Measurements from ENCODE around the gene IFRD1. TPM values are rescaled to one million over a fixed set of nuclear protein-coding genes. Genes with fewer than 3 reads are reported as not detected.

The IFRD1 gene, protein sequence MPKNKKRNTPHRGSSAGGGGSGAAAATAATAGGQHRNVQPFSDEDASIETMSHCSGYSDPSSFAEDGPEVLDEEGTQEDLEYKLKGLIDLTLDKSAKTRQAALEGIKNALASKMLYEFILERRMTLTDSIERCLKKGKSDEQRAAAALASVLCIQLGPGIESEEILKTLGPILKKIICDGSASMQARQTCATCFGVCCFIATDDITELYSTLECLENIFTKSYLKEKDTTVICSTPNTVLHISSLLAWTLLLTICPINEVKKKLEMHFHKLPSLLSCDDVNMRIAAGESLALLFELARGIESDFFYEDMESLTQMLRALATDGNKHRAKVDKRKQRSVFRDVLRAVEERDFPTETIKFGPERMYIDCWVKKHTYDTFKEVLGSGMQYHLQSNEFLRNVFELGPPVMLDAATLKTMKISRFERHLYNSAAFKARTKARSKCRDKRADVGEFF
- 33.7 and 35.7 TPM in 2 replicates for total RNA-seq (2014; rRNA removed; shearing (Covaris generic))
- polyA plus RNA-seq (2015; cell fraction: cytosol; rRNA removed): 39.2 and 45.8 TPM in 2 replicates
- 73.0 and 80.3 TPM in 2 replicates for polyA plus RNA-seq (2015; cell fraction: nucleus; rRNA removed)

DNA sequence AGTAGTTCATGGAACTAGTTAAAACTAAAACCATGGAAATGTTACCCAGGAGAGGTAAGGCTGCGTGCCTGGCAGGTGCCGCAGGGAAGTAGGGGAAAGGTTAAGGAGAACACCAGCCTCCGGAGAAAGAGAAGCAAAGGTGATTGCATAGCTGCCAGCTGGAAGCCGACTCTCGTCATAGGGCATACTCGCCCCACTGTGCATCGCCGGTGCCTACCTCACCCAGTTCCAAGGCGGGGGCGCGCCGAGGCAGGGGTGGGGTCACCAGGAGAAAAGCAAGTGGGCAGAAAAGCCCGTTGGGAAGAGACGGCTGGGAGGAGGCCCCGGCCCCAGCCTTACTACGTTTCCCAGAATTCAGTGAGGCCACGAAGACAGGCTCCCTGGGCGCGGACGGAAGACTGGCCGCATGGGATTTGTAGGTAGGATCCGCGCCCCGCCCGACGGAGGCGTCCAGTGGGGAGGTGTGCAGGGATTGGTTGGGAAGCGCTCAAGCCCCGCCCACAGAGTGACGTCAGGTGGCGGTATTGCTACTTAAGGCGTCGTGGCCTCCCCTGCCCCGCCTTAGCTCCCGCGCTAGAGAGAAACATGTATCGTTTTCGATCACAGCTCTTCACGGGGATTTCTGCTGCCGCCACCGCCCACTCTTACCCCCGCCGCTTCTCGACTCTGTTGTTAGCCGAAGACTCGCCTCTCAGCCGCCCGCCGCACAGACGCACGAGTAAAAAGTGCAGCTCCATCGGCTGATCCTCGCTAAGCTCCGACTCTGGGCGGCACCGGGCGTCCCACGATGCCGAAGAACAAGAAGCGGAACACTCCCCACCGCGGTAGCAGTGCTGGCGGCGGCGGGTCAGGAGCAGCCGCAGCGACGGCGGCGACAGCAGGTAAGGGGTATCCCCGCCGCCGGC lies at the start of gene IFRD1:
Gene IFRD1, plus strand, starts transcription at position 559 of the 905 bp plus-strand sequence. Its CDS starts 229 bp downstream, at position 788.
- DNase-seq (ENCODE audit: low read depth): peak; percentile 98

DNA sequence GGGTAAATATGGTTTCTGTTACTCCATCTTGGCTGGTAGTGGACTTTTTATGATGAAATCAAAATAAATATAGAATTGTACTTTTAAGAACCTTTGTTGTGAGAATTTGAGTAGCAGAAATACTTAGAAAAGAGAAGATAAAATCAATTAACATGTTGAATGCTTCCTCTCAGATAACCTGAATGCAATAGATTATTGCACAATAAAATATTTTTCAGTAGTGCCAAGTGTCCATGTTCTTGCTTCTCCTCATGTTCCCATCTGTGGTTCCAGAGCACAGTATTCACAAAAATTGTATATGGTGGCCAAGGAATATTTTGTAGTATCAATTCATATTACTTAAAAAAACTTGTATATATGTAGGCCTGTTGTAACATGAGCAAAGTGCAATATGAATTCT lies 45.9 kb upstream of the IFRD1 start:
- no peak for DNase-seq (ENCODE audit: low read depth)

DNA sequence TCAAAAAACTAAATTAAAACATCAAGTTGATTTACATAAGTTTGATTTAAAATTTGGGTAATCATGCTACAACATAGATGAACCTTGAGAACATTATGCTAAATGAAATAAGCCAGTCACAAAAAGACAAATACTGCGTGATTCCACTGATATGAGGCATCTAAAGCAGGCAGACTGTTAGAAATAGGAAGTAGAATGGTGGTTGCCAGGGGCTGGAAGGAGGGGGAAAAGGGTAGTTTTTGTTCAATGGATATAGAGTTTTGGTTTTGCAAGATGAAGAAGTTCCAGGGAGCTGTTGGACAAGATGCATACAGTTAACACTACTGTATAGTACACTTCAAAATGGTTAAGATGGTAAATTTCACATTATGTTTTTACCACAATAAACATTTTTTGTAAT lies 45.0 kb upstream of the IFRD1 start:
- no peak for DNase-seq (ENCODE audit: low read depth)

DNA sequence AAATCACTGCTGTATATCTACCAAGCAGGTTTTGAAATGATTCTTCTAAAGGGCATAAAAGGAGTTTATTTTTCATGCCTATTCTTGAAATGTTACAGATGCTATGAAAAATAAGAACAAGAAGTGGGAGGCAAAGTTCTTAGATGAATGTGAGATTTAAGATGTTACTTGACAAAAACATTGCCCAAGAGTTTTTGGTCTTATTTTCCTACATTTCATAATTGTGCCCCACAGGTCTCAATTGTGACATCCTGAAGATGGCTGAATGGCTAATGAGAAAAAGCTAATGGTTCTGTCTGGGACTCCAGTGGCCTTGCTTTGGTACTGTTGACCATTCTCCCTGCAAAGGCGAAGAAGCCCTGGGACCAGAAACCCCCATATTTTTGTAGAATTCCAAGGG lies 43.0 kb upstream of the IFRD1 start:
- no peak for DNase-seq (ENCODE audit: low read depth)

DNA sequence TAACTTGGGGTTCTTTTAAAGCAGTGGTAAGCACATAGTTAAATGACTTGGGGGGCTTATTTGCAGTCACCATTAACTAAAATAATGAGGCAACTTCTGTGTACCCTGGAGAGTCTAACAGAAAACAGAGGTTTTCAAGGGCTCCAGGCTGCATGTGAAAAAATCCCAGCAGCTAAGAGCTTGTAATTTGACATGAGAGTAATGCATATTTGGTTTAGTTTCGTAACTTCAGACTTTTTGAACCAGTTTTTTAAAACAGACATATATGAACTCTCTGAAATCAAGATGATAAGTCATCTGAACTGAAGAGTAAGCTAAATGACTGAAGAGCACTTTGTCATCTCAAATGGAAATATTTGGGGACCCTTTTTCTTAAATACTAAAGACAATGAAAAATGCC lies 40.2 kb upstream of the IFRD1 start:
- DNase-seq (ENCODE audit: low read depth): no peak

DNA sequence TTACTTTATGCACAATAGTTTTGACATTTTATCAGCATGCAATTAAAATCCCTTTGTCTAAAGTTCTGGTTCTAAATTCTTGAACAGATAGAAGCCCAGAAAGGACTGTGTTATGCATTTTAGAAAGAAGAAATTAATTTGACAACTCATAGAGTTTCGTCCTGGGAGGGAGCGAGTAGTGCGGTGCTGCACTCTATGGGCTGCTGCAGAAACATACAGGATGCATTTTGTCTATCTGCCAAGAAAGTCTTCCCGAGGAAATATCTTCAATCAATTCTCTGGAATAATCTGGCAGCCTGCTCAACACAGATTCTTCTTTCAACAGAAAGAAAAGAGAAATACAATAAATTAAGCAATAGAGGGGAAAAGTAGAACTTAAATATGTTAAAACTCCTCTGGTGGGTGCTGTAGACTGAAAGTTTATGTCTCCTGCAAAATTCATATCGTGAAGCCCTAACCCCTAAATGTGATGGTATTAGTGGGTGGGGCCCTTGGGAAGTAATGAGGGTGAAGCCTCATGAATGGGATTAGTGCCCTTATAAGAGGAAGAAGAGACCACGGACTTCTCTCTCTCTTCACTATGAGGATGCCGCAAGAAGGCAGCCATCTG lies 39.0 kb upstream of the IFRD1 start:
- DNase-seq (ENCODE audit: low read depth): peak; percentile 37

DNA sequence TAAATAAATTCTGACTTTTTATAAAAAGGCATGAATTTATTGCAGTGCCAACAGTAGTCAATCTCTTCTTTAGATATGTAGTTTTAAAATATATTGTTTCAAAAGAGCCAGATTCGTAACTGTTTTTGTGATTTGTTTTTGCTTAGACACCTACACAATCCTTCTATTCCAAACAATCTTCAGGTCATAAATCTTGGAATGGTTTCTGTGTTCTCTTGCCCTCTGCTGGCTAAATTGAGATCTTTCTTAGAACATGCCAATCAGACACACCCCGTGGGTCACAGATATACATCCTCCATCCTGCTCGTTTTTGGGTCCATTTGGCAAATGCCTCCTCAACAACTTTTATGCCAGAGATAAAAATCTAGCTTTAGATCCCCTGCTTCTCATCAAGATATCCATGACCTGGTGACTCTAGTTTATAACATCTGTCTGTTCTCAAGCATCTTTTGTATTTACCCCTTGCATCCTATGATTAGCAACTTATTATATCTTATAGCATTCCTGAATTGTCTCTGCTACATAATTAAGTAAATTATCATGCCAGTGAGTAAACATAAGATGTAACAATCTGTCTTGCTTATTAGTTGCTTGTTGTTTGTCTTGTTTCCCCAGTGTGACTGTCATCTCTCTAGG lies 35.3 kb upstream of the IFRD1 start:
- peak; percentile 63 for DNase-seq (ENCODE audit: low read depth)

DNA sequence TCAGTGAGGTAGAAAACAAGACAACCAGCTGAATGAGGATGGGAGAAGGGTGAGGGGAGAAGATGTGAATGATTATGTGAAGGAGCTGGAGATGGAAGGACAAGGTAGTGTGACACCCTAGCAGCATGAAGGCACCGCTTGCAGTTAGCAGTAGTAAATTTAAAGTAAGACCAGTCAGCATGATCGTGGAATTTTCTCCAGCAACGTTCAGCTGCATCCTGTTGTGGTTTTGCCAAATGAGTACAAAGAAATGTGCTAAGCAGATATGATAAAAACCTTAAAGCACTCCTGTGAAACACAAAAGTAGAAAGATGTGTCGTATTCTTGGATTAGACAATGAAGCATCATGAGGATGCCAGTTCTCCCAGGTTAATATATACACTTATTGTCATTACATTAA lies 34.1 kb upstream of the IFRD1 start:
- DNase-seq (ENCODE audit: low read depth): peak; percentile 45

DNA sequence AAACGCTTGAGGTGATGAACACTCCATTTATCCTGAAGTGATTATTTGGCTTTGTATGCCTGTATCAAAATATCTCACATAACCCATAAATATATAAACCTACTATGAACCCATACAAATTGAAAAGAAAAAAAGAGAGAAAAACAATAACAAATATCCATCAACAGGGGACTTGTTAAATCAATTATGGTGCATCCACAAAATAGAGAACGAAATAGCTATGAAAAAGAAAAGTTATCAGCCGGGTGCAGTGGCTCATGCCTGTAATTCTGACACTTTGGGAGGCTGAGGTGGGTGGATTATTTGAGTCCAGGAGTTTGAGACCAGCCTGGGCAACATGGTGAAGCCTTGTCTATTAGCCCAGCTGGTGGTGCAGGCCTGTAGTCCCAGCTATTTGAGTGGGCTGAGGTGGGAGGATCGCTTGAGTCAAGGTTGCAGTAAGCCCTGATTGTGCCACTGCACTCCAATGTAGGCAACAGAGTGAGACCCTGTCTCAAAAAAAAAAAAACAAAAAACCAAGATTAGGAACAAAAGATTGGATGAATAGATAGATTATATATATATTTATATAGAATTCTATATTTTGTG lies 30.6 kb upstream of the IFRD1 start:
- DNase-seq (ENCODE audit: low read depth): no peak

DNA sequence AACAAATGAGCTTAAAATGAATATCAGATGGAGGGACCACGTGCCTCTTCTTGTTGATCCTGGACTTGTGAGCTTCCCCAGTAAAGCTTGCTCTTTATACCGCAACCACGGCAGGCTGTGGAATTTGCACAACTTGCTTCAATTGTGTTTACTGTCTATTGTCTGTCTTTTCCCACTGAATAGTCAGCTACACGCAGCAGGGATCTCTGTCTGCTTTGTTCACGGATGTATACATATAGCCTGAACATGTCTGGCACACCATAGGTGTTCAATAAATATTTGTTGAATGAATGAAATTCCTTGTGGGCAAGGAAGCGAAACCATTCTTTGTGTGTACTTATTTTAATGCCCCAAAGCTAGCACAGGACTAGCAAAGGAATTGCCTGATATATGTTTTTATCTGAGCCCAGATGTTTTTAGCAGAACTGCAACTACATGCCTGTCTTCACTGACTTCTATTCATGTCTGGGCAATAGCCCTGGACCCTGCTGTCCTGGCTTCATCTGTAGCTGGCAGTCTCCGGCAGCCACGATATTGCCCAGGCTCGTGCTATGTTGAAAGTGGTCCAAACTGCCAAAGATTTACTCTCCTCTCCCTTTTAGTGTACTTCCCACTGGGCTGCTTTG lies 29.9 kb upstream of the IFRD1 start:
- no peak for DNase-seq (ENCODE audit: low read depth)

DNA sequence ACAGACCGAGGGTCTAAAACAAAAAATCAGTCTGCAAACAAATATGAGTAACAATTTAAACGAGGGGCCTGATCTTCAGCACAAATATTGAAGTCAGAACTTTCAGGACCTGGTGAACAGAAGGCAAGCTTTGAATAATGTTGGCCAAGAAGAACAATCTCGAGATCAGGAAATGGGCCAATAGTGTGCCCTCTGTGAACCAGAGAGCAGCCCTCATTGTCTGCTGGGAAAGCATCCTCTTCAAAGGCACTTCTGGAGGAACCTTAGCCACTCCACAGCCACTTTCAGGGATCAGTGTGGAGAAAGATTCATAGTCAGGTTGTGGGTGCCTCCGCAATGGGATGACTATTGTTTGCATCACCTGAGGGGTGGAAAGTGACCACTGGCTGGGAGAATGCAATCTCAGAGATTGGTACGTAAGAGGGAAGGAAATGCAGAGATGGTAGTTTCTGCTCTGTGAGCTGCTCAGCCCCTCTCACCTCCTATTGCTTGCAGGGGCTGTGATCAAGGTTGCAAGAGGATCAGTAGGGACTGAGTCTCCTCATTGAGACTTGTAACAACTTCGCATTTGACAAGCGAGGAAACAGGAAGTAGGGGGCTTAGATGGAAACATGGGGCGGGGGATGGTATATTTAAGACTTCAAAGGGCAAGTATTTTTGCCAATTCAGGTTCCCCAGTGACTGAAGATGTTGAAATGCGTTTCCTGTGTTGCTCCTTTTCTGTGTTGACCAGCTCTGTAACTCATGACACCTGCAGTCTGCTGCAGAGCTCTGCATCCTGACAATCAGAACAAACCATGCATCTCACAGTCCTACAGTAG lies 28.4 kb upstream of the IFRD1 start:
- peak; percentile 18 for DNase-seq (ENCODE audit: low read depth)

DNA sequence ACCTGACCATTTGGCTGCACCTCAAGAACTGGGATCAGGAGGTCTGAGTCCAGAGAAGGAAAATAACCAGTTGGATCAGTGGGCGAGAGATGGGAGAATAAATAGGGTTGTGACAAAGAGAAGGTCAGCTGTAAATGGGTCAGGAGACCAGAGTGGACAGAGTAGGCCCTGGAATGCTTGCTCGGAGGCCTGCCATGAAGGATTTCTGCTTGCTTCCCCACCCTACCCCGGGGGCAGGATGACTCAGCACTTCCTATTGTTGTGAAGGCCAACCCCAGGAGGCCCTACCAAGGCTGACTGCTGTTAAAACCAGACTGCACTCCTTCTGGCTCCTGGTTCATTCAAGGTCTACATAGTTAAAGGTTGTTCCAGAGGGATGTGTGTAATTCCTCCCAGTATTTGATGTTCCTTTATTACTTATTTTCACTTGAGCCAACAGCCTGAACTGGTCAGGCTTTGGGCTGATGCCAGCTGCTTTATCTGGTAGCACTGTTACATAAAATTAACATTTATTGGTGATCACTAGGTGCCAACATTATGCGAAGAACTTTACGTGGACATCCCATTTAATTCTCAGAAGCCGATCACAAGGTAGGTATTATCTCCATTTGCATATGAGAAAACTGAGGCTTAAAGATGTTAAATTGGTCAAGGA lies 27.3 kb upstream of the IFRD1 start:
- peak; percentile 91 for DNase-seq (ENCODE audit: low read depth)

DNA sequence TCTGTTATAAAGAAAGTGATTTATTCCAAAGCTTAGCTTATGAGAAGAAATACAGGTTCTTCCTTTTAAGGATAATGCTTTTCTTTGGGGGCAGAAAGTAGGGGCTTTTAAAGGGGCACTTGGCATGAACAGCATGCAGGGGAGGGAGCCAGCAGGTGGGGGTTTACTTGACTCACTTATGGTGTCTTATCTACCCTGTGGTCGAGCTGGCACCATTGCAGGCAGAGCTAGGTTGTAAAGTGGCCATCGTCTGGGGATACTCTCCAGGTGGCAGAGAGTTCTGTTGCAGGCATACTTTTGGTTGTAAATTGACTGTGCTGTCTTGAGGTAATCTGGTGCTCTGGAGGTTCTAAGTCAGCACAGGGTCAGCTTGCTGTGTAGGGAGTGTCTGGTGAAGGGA lies 26.3 kb upstream of the IFRD1 start:
- DNase-seq (ENCODE audit: low read depth): no peak

DNA sequence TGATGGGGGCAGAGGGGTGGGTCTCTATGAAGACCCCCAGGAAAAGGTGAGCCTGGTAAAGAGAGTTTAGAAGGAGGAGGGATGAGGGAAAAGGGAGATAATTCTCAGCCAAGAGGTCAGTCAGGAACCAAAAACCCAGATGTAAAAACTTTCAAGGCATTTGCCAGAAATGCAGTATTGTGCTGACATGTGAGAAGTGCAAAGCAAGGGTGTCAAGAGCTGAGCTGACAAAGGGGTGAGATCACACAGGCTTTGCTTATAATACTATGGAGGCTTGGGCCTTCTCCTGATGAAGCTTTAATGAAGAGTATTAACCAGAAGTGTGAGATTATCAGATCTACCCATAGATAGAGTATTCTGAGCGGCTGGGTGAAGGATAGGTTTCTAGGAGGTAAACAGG lies 22.3 kb upstream of the IFRD1 start:
- no peak for DNase-seq (ENCODE audit: low read depth)

DNA sequence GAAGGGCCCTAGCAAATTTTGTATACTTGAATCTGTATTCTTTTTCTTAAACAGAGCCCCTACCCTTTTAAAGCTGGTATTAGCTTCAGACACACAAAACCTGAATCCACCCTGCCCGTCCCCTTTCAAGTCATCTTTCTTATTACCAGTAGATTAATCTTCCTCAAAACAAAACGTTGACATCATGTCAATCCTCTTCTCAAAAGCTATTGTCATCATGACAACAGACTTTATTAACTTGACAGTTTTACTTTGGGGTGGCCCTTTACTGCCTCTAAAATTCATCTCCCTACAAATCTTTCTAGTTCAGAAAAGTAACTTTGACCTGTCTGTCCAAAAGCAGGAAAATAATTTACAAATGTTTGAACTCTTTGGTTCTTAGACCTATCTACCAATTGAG lies 21.5 kb upstream of the IFRD1 start:
- DNase-seq (ENCODE audit: low read depth): no peak

DNA sequence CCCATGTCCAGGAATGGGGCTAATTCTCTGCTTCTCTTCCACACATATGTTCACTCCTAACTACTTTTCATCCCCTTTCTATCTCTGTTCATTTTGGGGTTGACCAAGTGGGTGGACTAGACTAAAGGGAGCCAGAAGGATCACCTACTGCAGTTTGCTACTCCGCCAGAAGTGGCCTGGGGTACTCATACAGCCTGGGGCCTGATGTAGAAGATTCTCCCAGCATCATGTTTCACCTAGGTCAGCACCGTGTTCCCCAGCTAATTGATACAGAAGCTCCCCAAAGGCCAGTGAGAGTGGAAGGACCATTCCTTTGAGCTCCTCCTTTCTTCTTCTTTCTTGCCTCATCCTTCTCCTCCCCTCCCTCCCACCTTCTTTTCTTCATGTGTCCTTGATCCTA lies 19.6 kb upstream of the IFRD1 start:
- DNase-seq (ENCODE audit: low read depth): no peak

DNA sequence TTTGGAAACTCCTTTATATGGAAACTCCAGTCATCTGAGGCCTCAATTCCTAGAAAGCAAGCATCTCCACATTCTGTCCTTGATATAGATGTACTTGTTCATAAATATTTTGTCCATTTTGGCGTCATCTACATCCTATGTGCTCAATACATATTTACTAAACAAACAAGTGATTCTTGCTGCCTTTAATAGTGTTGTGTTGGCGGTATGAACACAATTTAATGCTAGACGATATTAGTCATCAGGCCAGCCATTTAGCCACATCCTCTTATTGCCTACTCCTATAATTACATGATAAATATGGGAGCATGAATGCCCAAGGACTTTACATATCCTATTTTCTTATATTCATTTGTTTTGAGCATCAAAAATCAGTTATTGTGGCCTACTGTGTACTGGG lies 18.5 kb upstream of the IFRD1 start:
- DNase-seq (ENCODE audit: low read depth): peak; percentile 30

DNA sequence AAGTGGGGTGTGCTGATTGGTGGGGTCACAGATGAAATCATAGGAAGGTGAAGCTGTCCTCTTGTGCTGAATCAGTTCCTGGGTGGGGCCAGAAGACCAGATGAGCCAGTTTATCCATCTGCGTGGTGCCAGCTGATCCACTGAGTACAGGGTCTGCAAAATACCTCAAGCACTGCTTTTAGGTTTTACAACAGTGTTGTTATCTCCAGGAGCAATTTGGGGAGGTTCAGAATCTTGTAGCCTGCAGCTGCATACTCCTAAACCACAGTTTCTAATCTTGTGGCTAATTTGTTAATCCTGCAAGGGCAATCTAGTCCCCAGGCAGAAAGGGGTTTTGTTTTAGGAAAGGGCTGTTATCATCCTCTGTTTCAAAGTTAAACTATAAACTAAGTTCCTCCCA lies 17.0 kb upstream of the IFRD1 start:
- no peak for DNase-seq (ENCODE audit: low read depth)

DNA sequence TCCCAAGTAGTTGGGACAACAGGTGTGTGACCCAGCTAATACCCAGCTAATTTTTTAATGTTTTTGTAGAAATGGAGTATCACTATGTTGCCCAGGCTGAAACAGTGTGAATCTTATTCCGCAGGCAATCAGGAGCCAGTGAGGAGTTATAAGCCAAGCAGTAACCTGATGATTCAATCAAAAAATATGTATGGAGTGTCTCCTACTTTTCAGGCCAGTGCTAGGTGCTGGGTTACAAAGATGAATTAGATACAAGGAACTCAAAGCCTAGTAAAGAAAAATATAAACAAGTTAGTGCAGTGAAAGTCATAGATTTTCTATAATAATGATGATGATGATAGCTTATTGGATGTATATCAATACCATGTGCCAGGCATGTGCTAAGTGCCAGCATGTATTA lies 13.2 kb upstream of the IFRD1 start:
- DNase-seq (ENCODE audit: low read depth): peak; percentile 59
